Measurements from ENCODE around the gene EIF3I.
A peak's percentile ranks its signal among the peaks of the same experiment; 100 is the strongest.
"Not testable (repeated sequence)": the region's sequence is repeated elsewhere in the genome, so short reads cannot be mapped to it uniquely, and the experiment has no call there.

EIF3I gene

GRCh38 chr1:32232558-32233304, 10.5 kb downstream of the EIF3I start:
- DNase-seq (ENCODE audit: low read depth), result no peak

DNA sequence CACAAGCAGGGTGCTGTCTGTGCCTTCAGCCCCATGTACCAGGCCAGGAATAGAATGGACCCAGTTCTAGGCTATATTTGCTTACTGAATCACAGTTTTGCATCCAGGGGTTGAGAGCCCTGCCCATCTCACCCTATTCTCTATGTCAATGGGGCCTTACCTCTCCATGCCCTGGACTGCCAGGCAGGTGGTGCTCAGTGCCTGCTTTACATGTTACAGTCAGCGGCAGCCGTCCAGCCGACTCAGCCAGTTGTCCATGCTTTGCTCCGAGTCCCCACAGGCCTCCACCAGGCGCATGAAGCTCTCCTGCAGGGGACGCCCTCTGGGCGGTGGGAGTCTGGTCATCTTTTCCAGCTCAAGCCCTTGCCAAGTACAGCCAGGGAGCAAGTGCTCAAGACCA, 12.6 kb downstream of the EIF3I start:
- no peak for DNase-seq (ENCODE audit: low read depth)

DNA sequence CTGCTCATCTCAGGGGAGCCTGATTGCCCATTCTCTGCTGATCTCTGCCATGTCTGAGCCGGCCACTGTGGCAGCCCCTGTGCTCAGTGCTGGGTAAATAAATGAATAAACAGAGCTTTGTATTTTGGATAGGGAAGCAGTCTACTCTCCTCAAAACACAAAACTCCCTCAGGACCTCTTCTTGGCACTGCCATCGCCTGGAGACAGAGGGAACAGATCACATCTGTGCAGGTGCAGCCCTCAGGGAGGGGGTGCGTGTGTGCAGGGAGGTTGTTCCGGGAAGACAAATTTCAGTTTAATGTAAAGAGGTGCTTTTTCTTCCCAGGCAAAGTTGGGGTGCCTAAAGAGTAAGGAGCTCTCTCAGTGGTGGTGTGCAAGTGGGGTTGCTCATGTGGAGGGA, 17.1 kb downstream of the EIF3I start:
- no peak for DNase-seq (ENCODE audit: low read depth)

DNA sequence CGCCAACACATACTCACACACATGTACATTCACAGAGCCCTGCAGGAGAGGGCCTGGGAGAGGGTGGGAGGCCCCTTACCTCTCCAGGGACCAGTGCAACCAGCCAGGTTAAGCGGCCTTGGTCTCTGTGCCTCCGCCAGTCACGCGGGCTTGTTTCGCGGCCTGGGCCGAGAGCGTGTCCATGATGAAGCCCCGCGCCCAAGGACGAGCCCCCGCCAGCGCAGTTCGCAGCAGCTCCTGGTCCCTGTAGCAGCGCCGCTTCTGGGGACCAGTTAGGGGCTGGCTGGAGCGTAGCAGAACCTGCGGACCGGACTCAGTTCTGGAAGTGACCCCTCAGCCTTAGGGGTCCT, 17.6 kb downstream of the EIF3I start:
- DNase-seq (ENCODE audit: low read depth), result no peak

DNA sequence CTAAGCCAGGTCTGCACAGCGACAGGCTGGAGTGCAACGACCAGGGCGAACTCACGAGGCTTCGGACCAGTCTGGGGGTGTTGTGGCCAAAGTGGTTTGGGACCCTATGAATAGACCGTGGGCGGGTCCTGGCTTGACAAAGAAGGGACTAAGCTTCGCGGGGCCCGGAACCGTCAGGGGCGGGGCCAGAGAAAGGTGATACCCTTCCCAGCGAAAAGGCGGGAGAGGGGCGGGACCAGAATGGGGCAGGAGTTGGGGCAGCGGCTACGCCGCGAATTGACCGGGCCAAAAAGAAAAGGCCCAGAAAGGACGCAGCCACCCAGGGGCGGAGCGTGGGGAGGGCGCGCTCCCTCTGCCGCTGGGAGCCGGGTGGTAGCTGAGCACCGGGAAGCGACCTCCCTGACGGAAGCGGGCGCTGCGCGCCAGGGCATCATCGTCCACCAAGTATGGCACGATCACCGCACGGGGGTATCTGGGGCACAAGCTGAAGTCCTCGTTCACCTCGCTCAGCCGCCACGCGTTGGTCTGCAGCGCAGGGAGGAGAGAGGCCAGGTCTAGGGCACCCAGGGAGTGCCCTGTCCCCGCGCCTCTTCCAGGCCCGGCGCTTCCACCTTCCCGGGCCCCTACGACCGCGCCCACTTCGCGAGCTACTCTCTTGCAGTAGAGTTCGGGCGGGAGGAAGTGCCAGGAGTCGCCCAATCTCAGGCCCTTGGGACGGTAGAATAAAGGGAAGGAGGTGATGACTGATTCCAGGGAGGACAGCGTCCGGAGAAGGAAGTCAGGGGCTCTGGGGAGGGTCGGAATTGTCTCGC, 18.1 kb downstream of the EIF3I start:
- peak; percentile 81 for DNase-seq (ENCODE audit: low read depth)

GRCh38 chr1:32241001-32241763, 19.0 kb downstream of the EIF3I start:
- DNase-seq (ENCODE audit: low read depth), result peak; percentile 67

DNA sequence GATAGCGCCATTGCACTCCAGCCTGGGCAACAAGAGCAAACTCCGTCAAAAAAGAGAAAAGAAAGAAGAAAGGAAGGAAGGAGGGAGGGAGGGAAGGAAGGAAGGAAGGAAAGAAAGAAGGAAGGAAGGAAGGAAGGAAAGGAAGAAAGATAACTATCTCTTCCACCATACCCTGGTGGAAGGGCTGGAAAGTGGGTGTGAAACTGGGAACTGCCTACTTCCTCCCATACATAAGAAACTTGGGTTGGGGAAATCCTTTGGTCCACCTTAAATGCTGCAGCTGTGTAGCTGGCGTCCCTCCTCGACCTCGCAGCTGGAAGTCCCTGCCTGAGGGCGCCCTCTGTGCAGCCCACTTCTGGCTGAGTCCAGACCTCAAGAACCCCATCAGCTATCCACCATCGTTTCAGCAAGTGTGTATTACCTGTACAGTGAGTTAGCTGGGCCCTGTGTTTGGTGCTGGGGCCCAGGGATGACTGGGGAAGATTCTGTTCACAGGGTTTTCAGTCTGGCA, 20.2 kb downstream of the EIF3I start:
- DNase-seq (ENCODE audit: low read depth), result peak; percentile 42

- peak; percentile 97 for DNase-seq (ENCODE audit: low read depth)
These were observed 24.7 kb downstream of the EIF3I start, which contains the start of gene FAM167B for GRCh38 chr1:32246888-32247273. FAM167B (plus strand) TSS chr1:32247222; CDS start chr1:32247422, 200 bp downstream.

DNA sequence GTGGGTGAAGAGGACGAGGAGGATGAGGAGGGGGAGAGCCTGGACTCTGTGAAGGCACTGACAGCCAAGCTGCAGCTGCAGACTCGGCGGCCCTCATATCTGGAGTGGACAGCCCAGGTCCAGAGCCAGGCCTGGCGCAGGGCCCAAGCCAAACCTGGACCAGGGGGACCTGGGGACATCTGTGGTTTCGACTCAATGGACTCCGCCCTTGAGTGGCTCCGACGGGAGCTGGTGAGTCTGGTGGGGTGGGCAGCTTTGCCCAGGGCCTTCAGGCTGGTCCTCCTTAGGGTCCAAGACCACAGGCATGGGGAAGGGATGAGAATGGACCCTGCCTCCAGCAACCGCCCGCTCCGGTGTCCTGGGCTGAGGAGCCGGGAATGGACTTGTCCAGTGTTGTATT, 25.2 kb downstream of the EIF3I start:
- DNase-seq (ENCODE audit: low read depth), result no peak

GRCh38 chr1:32247983-32248889, 26.0 kb downstream of the EIF3I start:
- DNase-seq (ENCODE audit: low read depth), result peak; percentile 71

- peak; percentile 20 for DNase-seq (ENCODE audit: low read depth)
These were observed 27.8 kb downstream of the EIF3I start for GRCh38 chr1:32249831-32250525.

DNA sequence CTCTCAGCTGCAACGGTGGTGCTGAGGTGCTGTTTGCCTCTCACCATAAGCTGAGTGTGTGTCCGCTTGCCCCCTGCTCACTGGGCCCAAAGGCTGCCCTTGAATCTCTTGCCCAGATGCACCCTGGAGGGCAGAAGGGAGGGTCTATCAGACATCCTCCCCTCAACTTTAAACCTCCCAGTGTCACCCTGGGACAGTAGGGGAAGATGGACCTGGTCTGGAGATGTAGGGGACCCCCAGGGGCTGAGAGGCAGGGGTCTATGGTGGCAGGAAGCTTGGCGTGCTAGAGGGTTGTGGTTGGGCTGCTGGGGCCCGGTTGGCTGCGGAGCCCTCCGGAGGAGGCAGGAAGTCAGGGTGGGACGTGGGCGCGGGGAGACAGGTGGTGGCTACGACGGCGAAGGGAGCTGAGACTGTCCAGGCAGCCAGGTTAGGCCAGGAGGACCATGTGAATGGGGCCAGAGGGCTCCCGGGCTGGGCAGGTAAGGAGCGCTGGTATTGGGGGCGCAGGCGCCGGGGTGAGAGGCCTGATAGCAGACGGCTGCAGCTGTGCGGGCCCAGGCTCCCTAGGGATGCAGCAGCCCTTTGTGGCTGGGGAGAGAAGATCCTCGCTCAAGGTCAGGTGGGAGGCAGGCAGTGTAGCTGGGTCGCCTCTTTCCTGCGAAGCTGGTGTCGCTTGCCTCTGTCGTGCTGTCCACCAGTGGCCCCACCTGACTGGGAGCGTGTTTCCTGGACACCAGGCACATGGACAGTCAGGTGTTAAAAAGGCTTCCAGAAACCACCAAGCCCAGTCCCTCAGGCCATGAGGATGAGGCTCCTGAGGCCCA, 28.9 kb downstream of the EIF3I start, which contains the start of gene LCK:
Gene LCK (plus strand): TSS at position 373 of the 824 bp plus-strand sequence. CDS start 23,065 bp downstream, outside the sequence.
- no peak for DNase-seq (ENCODE audit: low read depth)

DNA sequence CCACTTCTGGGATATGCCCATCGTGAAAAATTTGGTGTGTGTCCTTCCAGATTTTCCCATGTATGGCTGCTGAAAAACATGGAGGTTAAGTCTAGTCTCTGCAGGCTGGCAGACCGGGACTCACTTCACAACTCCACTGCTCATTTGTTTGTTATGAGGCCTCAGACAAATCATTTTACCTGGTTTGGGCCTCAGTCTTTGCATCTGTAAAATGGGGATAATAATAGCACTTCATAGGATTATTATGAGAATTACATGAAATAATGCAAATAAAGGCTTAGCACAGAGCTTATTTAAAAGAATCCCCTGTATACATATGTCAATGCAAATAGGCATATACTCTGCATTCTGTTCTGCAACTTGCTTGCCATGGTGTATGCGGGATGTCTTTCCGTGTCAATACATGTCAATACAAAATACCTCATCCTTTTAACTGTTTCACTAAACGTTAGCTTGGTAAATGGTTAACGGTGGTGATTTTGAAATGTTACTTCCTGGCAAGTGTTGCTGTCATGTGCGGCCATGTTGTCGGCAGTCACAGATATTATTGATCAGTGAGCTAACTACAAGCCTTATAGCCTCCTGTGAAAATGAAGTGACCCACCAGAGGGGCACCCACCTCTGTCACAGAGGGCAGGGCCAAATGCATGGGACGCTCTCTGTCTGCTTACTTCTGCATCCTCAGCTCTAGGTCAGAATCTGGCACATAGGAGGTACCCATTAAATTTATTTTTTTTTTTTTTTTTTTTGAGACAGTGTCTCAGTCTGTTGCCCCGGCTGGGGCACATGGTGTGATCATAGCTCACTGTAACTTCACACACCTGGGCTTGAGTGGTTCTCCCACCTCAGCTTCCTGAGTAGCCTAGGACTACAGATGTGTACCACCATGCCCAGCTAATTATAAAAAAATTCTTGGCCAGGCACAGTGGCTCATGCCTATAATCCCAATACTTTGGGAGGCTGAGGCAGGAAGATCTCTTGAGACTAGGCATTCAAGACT, 33.2 kb downstream of the EIF3I start:
- DNase-seq (ENCODE audit: low read depth), result no peak

DNA sequence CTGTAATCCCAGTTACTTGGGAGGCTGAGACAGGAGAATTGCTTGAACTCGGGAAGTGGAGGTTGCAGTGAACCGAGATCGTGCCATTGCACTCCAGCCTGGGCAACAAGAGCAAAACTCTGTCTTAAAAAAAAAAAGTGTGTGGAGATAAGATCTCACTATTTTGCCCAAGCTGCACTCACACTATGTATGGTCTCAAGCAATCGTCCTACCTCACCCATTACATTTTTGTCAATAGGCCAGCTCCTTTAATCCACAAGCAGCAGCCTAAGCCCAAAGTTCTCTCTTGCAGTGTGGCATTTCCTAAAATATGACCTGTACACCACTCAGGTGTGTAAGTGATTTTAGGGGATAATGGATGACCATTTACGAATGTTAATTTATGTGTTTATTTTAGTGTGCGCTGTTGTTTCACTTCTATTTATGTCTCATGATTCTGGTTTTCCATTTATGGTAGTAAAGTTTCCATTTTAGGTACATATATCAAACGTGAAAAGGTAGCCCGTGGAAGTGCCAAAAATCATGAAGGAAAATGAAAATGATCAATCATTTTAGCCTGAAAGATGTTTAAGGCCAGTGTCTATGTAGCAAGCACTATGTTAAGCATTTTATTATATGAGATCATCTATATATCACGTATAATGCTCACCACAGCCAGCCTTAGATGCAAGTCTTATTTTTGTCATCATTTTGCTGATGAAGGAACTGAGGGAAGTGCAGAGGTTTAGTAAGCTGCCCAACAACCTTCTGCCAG, 34.4 kb downstream of the EIF3I start:
- no peak for DNase-seq (ENCODE audit: low read depth)

DNA sequence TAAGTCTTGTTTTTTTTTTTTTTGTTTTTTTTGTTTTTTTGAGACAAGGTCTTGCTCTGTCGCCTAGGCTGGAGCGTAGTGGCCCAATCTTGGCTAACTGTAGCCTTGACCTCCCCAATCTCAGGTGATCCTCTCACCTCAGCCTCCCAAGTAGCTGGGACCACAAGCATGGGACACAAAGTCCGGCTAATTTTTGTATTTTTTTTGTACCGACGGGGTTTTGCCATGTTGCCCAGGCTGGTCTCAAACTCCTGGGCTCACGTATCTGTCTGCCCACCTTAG, 35.0 kb downstream of the EIF3I start:
- DNase-seq (ENCODE audit: low read depth), result no peak

DNA sequence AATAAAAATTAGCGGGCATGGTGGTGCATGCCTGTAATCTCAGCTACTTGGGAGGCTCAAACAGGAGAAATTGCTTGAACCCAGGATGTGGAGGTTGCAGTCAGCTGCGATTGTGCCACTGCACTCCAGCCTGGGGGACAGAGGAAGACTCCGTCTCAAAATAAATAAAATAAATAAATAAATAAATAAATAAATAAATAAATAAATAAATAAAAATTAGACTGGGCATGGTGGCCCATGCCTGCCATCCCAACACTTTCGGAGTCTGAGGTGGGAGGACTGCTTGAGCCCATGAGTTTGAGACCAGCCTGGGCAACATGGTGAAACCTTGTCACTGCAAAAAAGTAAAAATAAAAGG, 41.0 kb downstream of the EIF3I start:
- not testable (repeated sequence) for DNase-seq (ENCODE audit: low read depth)

DNA sequence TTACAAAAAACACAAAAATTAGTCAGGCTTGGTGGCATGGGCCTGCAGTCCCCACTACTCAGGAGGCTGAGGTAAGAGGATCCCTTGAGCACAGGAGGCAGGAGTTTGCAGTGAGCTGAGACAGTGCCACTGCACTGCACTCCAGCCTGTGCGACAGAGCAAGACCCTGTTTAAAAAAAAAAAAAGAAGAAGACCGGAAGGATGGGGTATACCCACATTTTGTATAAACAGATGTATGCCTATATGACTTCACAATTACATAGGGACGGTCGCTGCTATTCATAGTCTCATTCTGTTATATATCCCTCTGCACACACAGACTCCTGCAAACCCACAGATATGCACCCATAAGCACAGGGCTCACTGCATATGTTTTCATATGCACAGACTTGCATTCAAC, 41.5 kb downstream of the EIF3I start:
- no peak for DNase-seq (ENCODE audit: low read depth)

DNA sequence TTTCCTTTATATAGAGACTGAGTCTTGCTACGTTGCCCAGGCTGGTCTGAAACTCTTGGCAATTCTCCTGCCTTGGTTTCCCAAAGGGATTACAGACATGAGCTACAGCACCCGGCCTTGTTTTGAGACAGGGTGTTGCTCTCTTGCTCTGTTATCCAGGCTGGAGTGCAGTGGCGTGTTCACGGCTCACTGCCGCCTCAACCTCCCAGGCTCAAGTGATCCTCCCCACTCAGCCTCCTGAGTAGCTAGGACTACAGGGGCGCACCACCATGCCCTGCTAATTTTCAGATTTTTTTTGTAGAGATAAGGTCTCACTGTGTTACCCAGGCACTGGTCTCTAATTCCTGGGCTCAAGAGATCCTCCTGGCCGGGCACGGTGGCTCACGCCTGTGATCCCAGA, 43.6 kb downstream of the EIF3I start:
- no peak for DNase-seq (ENCODE audit: low read depth)
